GM18508 (cell line): ENCODE measurements around the gene SCARF1.

Experiments
- ATAC-seq: cut with Tn5 transposase; IDR thresholded peaks from one replicate; pipeline ENCODE4 v1.9.1; 2021; ENCODE audit warnings: moderate number of reproducible peaks; ENCODE audit not compliant: insufficient read depth, unreplicated experiment

SCARF1 gene

GRCh38 chr17:1605681-1606351 is 39.7 kb downstream of the SCARF1 start:
- ATAC-seq, result no peak

- no peak for ATAC-seq
Observed at GRCh38 chr17:1604831-1605528, 40.6 kb downstream of the SCARF1 start.

- no peak for ATAC-seq
Observed at GRCh38 chr17:1601571-1601970, 44.0 kb downstream of the SCARF1 start.

- ATAC-seq, result no peak
Observed at GRCh38 chr17:1598399-1599095, 47.0 kb downstream of the SCARF1 start.

GRCh38 chr17:1597861-1598342 is 47.6 kb downstream of the SCARF1 start:
- no peak for ATAC-seq

GRCh38 chr17:1593630-1593931 is 52.0 kb downstream of the SCARF1 start:
- no peak for ATAC-seq

- ATAC-seq, result no peak
Observed at GRCh38 chr17:1592751-1593629, 52.5 kb downstream of the SCARF1 start.

- ATAC-seq, result no peak
Observed at GRCh38 chr17:1591474-1592090, 54.0 kb downstream of the SCARF1 start.

- no peak for ATAC-seq
Observed at GRCh38 chr17:1590747-1591473, 54.6 kb downstream of the SCARF1 start.

GRCh38 chr17:1590029-1590746 is 55.3 kb downstream of the SCARF1 start:
- no peak for ATAC-seq

- ATAC-seq, result no peak
Observed at GRCh38 chr17:1588821-1589585, 56.5 kb downstream of the SCARF1 start.

- no peak for ATAC-seq
Observed at GRCh38 chr17:1584167-1584566, 61.4 kb downstream of the SCARF1 start.
